IPS-15b (cell line): ENCODE data around the gene CPXM2.

ENCODE experiments used
- H3K27me3 ChIP-seq: one replicate; pipeline ENCODE4 v1.6.1; 2013; ENCODE audit warnings: low read length; ENCODE audit not compliant: control insufficient read depth, insufficient read depth
- H3K36me3 ChIP-seq: one replicate; pipeline ENCODE4 v1.6.1; 2013; ENCODE audit warnings: low read length; ENCODE audit not compliant: control insufficient read depth, insufficient read depth
- H3K4me1 ChIP-seq: one replicate; pipeline ENCODE4 v1.6.1; 2013; ENCODE audit warnings: mild to moderate bottlenecking, low read length; ENCODE audit not compliant: control insufficient read depth, insufficient read depth
- H3K4me3 ChIP-seq: one replicate; pipeline ENCODE4 v1.5.1; 2013; ENCODE audit warnings: low read depth, low read length
- H3K9ac ChIP-seq: one replicate; pipeline ENCODE4 v1.6.1; 2013; ENCODE audit warnings: low read depth, mild to moderate bottlenecking, low read length
- H3K9me3 ChIP-seq: one replicate; pipeline ENCODE4 v1.6.1; 2013; ENCODE audit warnings: mild to moderate bottlenecking, low read length; ENCODE audit not compliant: control insufficient read depth, insufficient read depth

CPXM2 gene

DNA sequence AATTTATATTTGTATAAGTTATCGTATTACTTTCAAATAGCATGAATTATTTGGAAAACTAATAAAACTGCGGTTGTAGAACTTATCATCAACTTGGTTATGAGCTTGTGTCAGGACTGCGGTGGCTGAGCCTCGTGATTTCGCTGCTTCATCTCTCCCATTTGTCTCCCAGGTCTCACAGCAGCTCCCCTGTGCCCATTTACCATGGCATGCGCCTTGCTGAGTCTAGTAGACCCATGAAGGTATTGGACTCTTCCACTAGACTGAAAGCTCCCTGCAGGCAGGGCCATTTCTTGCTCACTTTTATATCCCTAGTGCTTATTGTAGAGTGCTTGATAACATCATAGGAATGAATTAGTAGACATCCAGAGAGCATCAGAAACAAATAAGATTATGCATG, 53.9 kb downstream of the CPXM2 start:
- H3K4me3 ChIP-seq, result no peak overlapping the region
- H3K9ac ChIP-seq, result no peak overlapping the region
- H3K4me1 ChIP-seq, result peaks cover 6% of the 10 kb centered on the region
- no peaks in the 10 kb centered on the region for H3K27me3 ChIP-seq
- H3K36me3 ChIP-seq, result no peaks in the 10 kb centered on the region
- no peaks in the 10 kb centered on the region for H3K9me3 ChIP-seq

DNA sequence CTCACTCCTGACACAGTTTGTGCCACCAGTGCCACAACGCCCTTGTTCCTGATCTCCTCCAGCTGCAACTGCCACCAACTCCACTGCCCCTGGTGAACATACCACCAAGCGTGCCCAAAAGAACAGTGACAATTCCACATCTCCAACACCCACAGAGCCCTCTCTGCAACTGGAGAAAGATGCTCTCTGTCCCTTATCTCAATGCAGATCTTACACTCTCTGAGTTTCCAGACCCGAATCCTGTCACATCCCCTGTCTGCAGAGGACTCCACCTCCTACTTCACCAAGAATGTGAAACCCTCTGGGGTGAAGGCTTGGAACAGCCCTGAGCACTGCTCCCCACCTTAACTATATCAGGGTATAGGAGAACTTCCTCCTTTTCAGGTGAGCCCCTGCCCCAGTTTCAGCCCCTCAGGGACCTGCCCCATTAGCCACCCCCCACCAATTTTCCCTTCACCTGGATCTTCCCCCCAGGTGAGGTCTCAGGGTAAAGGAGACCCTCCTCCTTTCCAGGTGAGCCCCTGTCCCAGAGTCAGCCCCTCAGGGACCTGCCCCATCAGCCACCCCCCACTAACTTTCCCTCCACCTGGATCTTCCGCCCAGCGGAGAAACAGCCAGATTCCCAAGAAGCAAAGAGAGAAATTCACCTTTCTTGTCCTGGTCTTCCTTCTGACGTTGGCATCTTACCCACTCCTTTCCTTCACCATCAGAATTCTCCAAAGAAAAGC, 55.0 kb downstream of the CPXM2 start:
- Histone ChIP-seq H3K9me3 (no peaks in the 10 kb centered on the region), H3K27me3 (no peaks in the 10 kb centered on the region)

DNA sequence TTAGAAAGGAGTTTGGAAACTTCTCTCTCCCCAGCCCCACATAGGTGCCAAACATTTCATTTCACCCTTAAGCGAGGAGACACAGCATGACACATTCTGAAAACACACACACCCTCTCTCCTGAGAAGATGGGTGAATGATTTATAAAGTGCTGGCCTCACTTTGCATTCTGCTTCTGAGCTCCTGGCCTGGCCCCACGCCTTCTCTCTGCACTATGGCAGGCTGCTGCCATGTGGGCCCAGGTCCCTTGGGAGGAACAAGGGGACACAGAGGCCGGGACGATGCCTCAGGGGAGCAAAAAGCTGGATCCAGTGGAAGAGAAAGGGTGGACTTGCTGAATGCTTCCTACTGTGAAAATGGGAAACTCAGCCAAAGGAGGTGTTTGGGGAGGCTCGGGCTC, 56.0 kb downstream of the CPXM2 start:
- Histone ChIP-seq H3K4me3 (no peak overlapping the region), H3K27me3 (no peaks in the 10 kb centered on the region), H3K9ac (no peak overlapping the region), H3K9me3 (no peaks in the 10 kb centered on the region), H3K4me1 (peaks cover 6% of the 10 kb centered on the region), H3K36me3 (no peaks in the 10 kb centered on the region)

More for the DNA sequence above, 55.0 kb downstream of the CPXM2 start:
- H3K4me1 ChIP-seq, result peaks cover 6% of the 10 kb centered on the region
- H3K36me3 ChIP-seq, result no peaks in the 10 kb centered on the region
- H3K4me3 ChIP-seq, result no peak overlapping the region
- no peak overlapping the region for H3K9ac ChIP-seq

DNA sequence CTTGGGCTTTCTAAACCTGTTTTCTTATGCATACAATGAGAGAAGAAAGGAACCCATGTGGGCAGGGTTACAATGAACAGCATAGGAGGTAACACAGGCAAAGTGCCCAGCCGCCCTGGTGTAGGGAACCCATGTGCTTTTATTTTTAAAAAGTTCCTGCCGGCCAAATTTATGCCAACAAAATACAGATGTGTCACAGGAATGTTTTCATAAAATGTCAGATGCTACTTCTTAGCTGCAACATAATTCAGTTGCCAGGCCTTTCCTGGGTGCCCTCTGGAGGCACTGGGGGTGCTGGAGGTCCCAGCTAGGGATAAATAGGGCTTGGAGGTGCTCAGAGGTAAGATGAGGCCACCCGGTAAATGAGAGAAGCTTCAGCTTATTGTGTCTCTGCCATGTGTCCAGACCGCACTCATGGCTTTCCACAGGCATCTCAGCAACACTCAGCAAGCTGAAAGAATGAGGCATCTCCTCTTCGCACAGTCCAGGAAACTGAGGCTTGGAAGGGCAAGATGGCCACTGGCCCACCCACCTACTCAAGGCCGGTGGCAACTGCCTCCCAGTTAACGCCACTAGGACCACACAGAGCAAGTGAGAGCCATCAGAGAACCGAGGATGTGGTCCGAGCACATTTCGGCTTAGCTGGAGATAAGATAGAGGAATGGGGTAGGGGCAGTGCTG, 58.3 kb downstream of the CPXM2 start:
- H3K4me1 ChIP-seq, result no peaks in the 10 kb centered on the region
- no peaks in the 10 kb centered on the region for H3K36me3 ChIP-seq
- no peak overlapping the region for H3K4me3 ChIP-seq
- no peak overlapping the region for H3K9ac ChIP-seq
- H3K27me3 ChIP-seq, result no peaks in the 10 kb centered on the region
- no peaks in the 10 kb centered on the region for H3K9me3 ChIP-seq

DNA sequence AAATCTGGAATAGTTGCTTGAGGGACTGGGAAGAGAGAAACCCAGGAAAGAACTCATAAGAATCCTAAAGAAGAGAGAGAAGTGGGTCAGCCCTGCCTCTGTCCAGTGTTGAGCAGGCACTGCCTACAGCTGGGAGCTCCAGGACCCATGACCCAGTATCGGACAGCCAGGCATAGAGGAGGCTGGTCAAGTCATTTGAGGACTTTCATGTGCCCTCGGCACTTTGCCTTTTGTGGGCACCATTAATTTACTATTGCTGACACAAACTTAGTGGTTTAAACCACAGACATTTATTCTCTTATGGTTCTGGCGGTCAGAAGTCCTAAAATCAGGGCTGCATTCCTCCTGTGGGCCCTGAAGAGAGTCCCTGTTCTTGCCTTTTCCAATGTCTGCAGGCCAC, 60.3 kb downstream of the CPXM2 start:
- H3K27me3 ChIP-seq, result no peaks in the 10 kb centered on the region
- no peak overlapping the region for H3K9ac ChIP-seq
- H3K9me3 ChIP-seq, result no peaks in the 10 kb centered on the region
- no peak overlapping the region for H3K4me3 ChIP-seq
- H3K4me1 ChIP-seq, result no peaks in the 10 kb centered on the region
- H3K36me3 ChIP-seq, result no peaks in the 10 kb centered on the region

DNA sequence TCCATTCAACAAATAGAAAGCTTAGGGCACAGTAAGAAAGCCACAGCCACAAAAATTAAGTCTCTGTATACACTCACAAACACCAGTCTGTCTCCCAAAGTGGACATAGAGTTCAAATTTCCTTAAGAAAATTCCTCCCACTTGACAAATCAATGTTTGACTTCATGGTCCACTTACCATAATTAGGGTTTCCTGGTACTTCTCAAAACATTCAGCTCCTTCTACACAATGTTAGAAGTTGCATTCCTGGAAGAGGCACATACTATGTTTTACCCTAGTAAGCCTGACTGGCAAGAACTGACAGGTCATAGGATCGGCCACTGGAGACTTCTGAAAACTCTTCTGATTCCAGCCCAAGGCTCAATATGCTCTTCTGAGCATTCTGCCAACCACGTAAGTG, 70.5 kb downstream of the CPXM2 start:
- Histone ChIP-seq H3K9me3 (no peaks in the 10 kb centered on the region), H3K4me1 (no peaks in the 10 kb centered on the region), H3K27me3 (no peaks in the 10 kb centered on the region), H3K9ac (no peak overlapping the region), H3K36me3 (no peaks in the 10 kb centered on the region), H3K4me3 (no peak overlapping the region)

DNA sequence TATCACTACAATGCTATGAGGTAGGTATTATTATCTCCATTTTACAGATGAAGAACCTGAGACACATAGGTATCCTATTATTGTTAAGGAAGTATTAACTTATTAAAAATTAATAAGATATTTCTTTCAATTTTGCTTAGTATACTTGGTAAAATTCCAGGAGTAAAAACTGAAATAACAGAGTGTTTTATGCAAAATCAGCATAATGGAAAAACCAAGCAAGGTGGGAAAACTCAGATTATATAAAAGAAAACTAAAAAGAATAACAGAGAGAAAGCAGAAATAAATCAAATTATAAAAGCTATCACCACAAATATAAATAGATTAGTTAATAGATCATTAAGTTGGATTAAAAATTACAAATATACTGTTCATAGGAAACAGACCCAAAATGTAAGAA, 82.0 kb downstream of the CPXM2 start:
- H3K27me3 ChIP-seq, result no peaks in the 10 kb centered on the region
- no peak overlapping the region for H3K9ac ChIP-seq
- no peaks in the 10 kb centered on the region for H3K36me3 ChIP-seq
- no peaks in the 10 kb centered on the region for H3K9me3 ChIP-seq
- peaks cover 2% of the 10 kb centered on the region for H3K4me1 ChIP-seq
- no peak overlapping the region for H3K4me3 ChIP-seq

DNA sequence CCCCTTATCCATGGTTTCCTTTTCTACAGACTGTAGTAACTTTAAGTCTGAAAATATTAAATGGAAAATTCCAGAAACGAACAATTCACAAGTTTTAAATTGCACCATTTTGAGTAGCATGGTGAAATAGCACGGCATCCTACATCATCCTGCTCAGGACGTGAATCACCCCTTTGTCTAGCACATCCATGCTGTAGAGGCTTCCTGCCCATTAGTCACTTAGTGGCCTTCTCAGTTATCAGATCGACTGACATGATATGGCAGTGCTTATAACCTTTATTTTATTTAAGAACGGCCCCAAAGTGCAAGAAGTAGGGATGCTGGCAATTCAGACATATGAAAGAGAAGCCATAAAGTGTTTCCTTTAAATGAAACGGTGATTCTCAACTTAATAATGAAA, 82.7 kb downstream of the CPXM2 start:
- Histone ChIP-seq H3K27me3 (no peaks in the 10 kb centered on the region), H3K36me3 (no peaks in the 10 kb centered on the region), H3K9me3 (no peaks in the 10 kb centered on the region)

DNA sequence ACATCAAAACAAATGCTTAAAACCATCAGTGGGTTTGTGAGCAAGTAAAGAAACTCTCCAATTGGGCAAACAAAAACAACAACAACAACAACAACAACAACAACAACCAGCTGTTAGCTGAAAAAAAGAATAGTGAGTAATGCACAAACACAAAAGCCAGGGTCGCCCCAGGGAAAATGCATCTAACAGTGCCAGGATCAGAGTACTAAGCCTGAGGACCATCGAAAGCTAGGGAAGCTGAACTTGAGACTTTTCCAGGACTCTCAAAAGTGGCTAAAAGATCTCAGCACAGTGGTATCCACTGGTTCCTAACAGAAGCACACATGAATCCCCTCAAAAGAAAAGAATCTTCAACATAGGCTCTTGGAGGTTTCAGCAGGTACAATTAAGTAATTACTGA, 83.3 kb downstream of the CPXM2 start:
- H3K36me3 ChIP-seq, result no peaks in the 10 kb centered on the region
- no peaks in the 10 kb centered on the region for H3K9me3 ChIP-seq
- peaks cover 2% of the 10 kb centered on the region for H3K4me1 ChIP-seq
- H3K9ac ChIP-seq, result no peak overlapping the region
- no peak overlapping the region for H3K4me3 ChIP-seq
- no peaks in the 10 kb centered on the region for H3K27me3 ChIP-seq

More for the DNA sequence above, 82.7 kb downstream of the CPXM2 start:
- no peak overlapping the region for H3K9ac ChIP-seq
- peaks cover 2% of the 10 kb centered on the region for H3K4me1 ChIP-seq
- H3K4me3 ChIP-seq, result no peak overlapping the region

DNA sequence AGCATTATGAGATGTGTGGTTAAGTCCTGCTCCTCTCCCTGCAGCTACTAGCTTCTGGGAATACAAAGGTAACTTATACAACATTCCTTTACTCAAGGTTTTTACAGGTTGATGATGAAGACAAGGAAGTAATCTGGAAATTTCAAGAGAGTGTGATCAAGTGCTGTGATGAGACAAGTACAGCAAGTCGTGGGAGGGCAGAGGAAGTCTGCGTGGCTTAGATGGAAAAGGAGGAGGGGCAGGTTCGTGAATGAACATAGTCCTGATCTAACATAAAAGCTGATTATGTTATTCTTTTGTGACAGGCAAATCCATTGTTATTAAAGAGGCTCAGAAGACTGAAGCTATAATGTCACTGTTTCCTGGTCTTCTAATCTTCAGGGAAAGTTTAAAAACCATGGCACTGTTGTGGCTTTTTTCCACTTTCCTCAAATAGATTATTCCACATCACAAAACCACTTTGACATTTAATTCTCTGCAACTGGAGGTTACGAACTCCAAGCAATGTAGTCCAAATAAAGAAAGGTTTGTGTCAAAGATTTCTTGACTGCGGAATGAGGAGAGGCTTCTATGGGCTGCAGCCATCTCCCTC, 84.1 kb downstream of the CPXM2 start:
- H3K36me3 ChIP-seq, result no peaks in the 10 kb centered on the region
- peaks cover 2% of the 10 kb centered on the region for H3K4me1 ChIP-seq
- H3K9ac ChIP-seq, result no peak overlapping the region
- no peak overlapping the region for H3K4me3 ChIP-seq
- no peaks in the 10 kb centered on the region for H3K9me3 ChIP-seq
- H3K27me3 ChIP-seq, result no peaks in the 10 kb centered on the region

DNA sequence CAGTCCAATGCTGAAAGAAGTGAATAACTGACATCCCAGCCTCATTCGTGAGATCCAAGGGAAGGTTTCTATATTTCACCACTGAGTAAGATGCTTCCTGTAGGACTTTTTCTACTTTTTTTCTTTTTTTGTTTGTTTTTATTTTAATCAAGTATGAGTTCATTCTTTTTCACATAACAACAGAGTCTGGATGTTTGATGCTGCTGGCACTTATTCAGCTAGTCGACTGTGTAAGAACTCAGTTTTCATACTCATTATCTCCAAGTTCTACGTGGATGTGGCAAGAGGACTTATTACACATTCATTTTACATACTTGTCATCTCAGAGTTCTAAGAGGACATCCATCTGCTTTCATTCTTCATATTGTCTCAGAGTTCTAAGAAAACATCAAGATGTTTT, 86.9 kb downstream of the CPXM2 start:
- Histone ChIP-seq H3K36me3 (no peaks in the 10 kb centered on the region), H3K4me3 (no peak overlapping the region), H3K9me3 (no peaks in the 10 kb centered on the region), H3K9ac (no peak overlapping the region), H3K4me1 (peaks cover 8% of the 10 kb centered on the region), H3K27me3 (no peaks in the 10 kb centered on the region)

DNA sequence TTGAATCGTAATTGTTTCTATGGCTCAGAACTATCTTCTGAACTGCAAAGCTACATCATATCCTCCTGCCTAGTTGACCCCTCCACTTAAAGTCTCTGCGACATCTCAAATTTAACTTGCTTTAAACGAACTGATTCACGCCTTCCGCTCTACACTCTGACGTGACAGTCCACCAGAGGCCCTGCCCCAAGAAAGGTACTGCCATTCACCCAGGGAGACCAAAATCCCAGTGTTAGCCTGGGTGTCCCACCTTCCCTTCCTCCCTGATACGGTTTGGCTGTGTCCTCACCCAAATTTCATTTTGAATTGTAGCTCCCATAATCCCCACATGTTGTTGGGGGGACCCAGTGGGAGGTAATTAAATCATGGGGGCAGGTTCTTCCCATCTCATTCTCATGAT, 90.8 kb downstream of the CPXM2 start:
- Histone ChIP-seq H3K9me3 (no peaks in the 10 kb centered on the region), H3K9ac (no peak overlapping the region), H3K36me3 (no peaks in the 10 kb centered on the region), H3K4me1 (peaks cover 14% of the 10 kb centered on the region), H3K27me3 (no peaks in the 10 kb centered on the region), H3K4me3 (no peak overlapping the region)
